ENCODE measurements around the gene MORN2.

The MORN2 gene

GRCh38 chr2:38871432-38871831 is 4.3 kb upstream of the MORN2 start:
- H3K36me3 Mint-ChIP-seq, result peaks cover 35% of the 10 kb centered on the region

DNA sequence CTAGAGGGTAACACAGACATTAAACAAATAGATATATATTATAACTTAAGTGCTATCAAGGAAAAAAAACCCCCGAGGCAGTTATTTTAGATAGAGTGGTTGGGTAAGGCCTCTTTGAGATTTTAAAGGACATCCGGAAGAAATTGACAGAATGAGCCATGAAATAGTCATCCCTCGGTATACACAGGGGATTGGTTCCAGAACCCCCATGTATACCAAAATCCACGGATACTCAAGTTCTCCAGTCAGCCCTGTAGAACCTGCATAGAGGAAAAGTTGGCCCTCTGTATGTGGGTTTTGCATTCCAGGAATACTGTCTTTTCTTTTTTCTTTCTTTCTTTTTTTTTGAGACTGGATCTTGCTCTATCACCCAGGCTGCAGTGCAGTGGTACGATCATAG is 2.0 kb upstream of the MORN2 start:
- peaks cover 19% of the 10 kb centered on the region for H3K9me3 Mint-ChIP-seq
- H3K4me1 Mint-ChIP-seq, result peaks cover 20% of the 10 kb centered on the region
- no peaks in the 10 kb centered on the region for H3K27me3 Mint-ChIP-seq
- H3K36me3 Mint-ChIP-seq, result peaks cover 28% of the 10 kb centered on the region
- H3K4me3 Mint-ChIP-seq, result no peak overlapping the region
- ATAC-seq (ENCODE audit: low read depth) (no peak), DNase-seq (ENCODE audit: low spot score in 2 of 2) (no peak)
- no peak overlapping the region for H3K27ac Mint-ChIP-seq

More at GRCh38 chr2:38871432-38871831, 4.3 kb upstream of the MORN2 start:
- H3K27ac Mint-ChIP-seq, result no peak overlapping the region
- H3K4me3 Mint-ChIP-seq, result no peak overlapping the region
- ATAC-seq (ENCODE audit: low read depth), result no peak
- DNase-seq (ENCODE audit: low spot score in 2 of 2), result no peak
- peaks cover 19% of the 10 kb centered on the region for H3K9me3 Mint-ChIP-seq
- H3K27me3 Mint-ChIP-seq, result no peaks in the 10 kb centered on the region
- H3K4me1 Mint-ChIP-seq, result peaks cover 20% of the 10 kb centered on the region

GRCh38 chr2:38875227-38875575 is 575 bp upstream of the MORN2 start:
- no peak for ATAC-seq (ENCODE audit: low read depth)
- H3K4me3 Mint-ChIP-seq, result peak overlapping the region; percentile 94
- H3K9me3 Mint-ChIP-seq, result peaks cover 11% of the 10 kb centered on the region
- H3K4me1 Mint-ChIP-seq, result peaks cover 15% of the 10 kb centered on the region
- peaks cover 18% of the 10 kb centered on the region for H3K36me3 Mint-ChIP-seq
- H3K27ac Mint-ChIP-seq, result peak overlapping the region; percentile 93
- no peaks in the 10 kb centered on the region for H3K27me3 Mint-ChIP-seq
- DNase-seq (ENCODE audit: low spot score in 2 of 2), result no peak

GRCh38 chr2:38876407-38876806 is 631 bp downstream of the MORN2 start:
- Mint-ChIP-seq H3K4me1 (peaks cover 15% of the 10 kb centered on the region), H3K27me3 (no peaks in the 10 kb centered on the region), H3K27ac (peak overlapping the region; percentile 93), H3K36me3 (peaks cover 14% of the 10 kb centered on the region), H3K9me3 (peaks cover 8% of the 10 kb centered on the region), H3K4me3 (peak overlapping the region; percentile 94)
- DNase-seq (ENCODE audit: low spot score in 2 of 2), result no peak
- no peak for ATAC-seq (ENCODE audit: low read depth)

GRCh38 chr2:38886063-38886462 is 10.3 kb downstream of the MORN2 start:
- no peak for ATAC-seq (ENCODE audit: low read depth)
- no peak overlapping the region for H3K4me3 Mint-ChIP-seq
- H3K27ac Mint-ChIP-seq, result no peak overlapping the region

DNA sequence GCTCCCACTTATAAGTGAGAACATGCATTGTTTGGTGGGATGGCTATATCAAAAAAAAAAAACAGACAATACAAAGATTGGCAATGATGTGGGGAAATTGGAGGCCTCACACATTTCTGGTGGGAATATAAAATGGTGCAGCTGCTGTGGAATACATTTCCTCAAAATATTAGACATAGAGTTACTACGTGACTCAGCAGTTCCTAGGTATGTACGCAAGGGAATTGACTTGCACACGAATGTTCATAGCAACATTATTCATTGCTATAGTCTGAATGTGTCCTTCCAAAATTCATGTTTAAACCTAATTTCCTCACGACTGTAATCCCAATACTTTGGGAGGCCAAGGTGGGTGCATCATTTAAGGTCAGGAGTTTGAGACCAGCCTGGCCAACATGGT is 11.6 kb downstream of the MORN2 start:
- ATAC-seq (ENCODE audit: low read depth) (no peak), DNase-seq (ENCODE audit: low spot score in 2 of 2) (no peak)
- H3K9me3 Mint-ChIP-seq, result no peaks in the 10 kb centered on the region
- no peaks in the 10 kb centered on the region for H3K36me3 Mint-ChIP-seq
- no peaks in the 10 kb centered on the region for H3K27me3 Mint-ChIP-seq
- H3K4me3 Mint-ChIP-seq, result no peak overlapping the region
- no peaks in the 10 kb centered on the region for H3K4me1 Mint-ChIP-seq
- no peak overlapping the region for H3K27ac Mint-ChIP-seq

More at GRCh38 chr2:38886063-38886462, 10.3 kb downstream of the MORN2 start:
- no peaks in the 10 kb centered on the region for H3K36me3 Mint-ChIP-seq
- H3K4me1 Mint-ChIP-seq, result no peaks in the 10 kb centered on the region
- H3K9me3 Mint-ChIP-seq, result no peaks in the 10 kb centered on the region
- DNase-seq (ENCODE audit: low spot score in 2 of 2), result no peak
- H3K27me3 Mint-ChIP-seq, result no peaks in the 10 kb centered on the region

GRCh38 chr2:38887902-38888554 is 12.3 kb downstream of the MORN2 start:
- Mint-ChIP-seq H3K27ac (no peak overlapping the region), H3K27me3 (no peaks in the 10 kb centered on the region), H3K4me1 (no peaks in the 10 kb centered on the region), H3K4me3 (no peak overlapping the region), H3K36me3 (no peaks in the 10 kb centered on the region), H3K9me3 (no peaks in the 10 kb centered on the region)
- ATAC-seq (ENCODE audit: low read depth), result no peak
- DNase-seq (ENCODE audit: low spot score in 2 of 2), result no peak

- Mint-ChIP-seq H3K4me1 (no peaks in the 10 kb centered on the region), H3K36me3 (no peaks in the 10 kb centered on the region), H3K9me3 (no peaks in the 10 kb centered on the region), H3K27ac (no peak overlapping the region), H3K27me3 (no peaks in the 10 kb centered on the region), H3K4me3 (no peak overlapping the region)
- ATAC-seq (ENCODE audit: low read depth), result no peak
- DNase-seq (ENCODE audit: low spot score in 2 of 2), result no peak
Observed at GRCh38 chr2:38889045-38889444, 13.3 kb downstream of the MORN2 start.

DNA sequence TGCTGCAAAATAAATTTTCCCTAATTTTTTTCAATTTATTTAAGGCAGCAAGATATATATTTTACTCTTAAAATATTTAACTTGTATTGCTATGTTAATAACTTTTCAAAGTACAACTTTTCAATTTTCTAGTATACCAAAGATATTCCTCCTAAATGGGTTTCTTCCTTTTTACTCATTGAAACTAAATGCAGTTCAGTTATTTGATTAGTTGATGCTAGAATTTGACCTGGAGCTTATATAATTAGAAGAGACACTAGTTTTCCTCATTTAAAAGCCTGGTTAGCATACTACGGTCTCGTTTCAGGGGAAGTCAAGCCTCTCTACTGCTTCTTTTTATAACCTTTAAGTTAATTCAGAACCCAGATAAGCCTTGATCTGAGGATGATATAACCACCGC is 13.8 kb downstream of the MORN2 start, which contains the start of gene ARHGEF33:
Gene ARHGEF33 (plus strand): TSS at position 301 of the 400 bp plus-strand sequence. CDS start 29,573 bp downstream, outside the sequence.
- Mint-ChIP-seq H3K9me3 (no peaks in the 10 kb centered on the region), H3K27ac (no peak within 1 kb of the TSS), H3K4me1 (no peaks in the 10 kb centered on the region), H3K27me3 (no peaks in the 10 kb centered on the region), H3K36me3 (no peaks in the 10 kb centered on the region), H3K4me3 (no peak within 1 kb of the TSS)
- DNase-seq (ENCODE audit: low spot score in 2 of 2), result no peak
- ATAC-seq (ENCODE audit: low read depth), result no peak

GRCh38 chr2:38892819-38893218 is 17.0 kb downstream of the MORN2 start:
- no peak overlapping the region for H3K27ac Mint-ChIP-seq
- no peak overlapping the region for H3K4me3 Mint-ChIP-seq
- ATAC-seq (ENCODE audit: low read depth) (no peak), DNase-seq (ENCODE audit: low spot score in 2 of 2) (no peak)
- H3K9me3 Mint-ChIP-seq, result no peaks in the 10 kb centered on the region
- H3K27me3 Mint-ChIP-seq, result peaks cover 3% of the 10 kb centered on the region
- no peaks in the 10 kb centered on the region for H3K4me1 Mint-ChIP-seq
- H3K36me3 Mint-ChIP-seq, result no peaks in the 10 kb centered on the region

DNA sequence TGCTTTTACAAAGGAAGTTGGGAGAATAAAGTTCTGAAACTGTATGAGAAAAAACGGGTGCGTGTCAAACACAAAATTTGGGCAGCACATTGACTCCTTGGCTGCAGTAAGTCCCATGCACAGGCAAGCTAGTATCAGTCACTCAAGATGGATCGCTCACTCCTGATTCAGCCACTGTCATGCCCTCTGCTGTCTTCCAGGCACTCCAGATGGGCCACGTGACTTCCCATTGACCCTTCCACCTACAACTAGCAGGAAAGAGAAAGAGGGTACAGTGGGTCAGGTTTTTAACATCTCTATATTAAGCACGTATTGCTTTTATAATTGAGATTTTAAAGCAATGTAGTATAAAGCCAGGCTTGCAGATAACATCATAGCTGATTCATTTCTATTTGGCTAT is 22.5 kb downstream of the MORN2 start:
- H3K4me3 Mint-ChIP-seq, result no peak overlapping the region
- H3K9me3 Mint-ChIP-seq, result no peaks in the 10 kb centered on the region
- ATAC-seq (ENCODE audit: low read depth) (no peak), DNase-seq (ENCODE audit: low spot score in 2 of 2) (no peak)
- H3K27ac Mint-ChIP-seq, result no peak overlapping the region
- peaks cover 4% of the 10 kb centered on the region for H3K27me3 Mint-ChIP-seq
- no peaks in the 10 kb centered on the region for H3K36me3 Mint-ChIP-seq
- no peaks in the 10 kb centered on the region for H3K4me1 Mint-ChIP-seq

- DNase-seq (ENCODE audit: low spot score in 2 of 2) (no peak), ATAC-seq (ENCODE audit: low read depth) (no peak)
- Mint-ChIP-seq H3K36me3 (no peaks in the 10 kb centered on the region), H3K27me3 (peaks cover 4% of the 10 kb centered on the region), H3K4me3 (no peak overlapping the region), H3K4me1 (no peaks in the 10 kb centered on the region), H3K27ac (no peak overlapping the region), H3K9me3 (no peaks in the 10 kb centered on the region)
Observed at GRCh38 chr2:38900726-38901125, 24.9 kb downstream of the MORN2 start.

GRCh38 chr2:38905251-38905650 is 29.5 kb downstream of the MORN2 start:
- no peaks in the 10 kb centered on the region for H3K9me3 Mint-ChIP-seq
- H3K4me3 Mint-ChIP-seq, result no peak overlapping the region
- no peaks in the 10 kb centered on the region for H3K4me1 Mint-ChIP-seq
- no peak overlapping the region for H3K27ac Mint-ChIP-seq
- no peak for DNase-seq (ENCODE audit: low spot score in 2 of 2)
- no peaks in the 10 kb centered on the region for H3K36me3 Mint-ChIP-seq
- no peaks in the 10 kb centered on the region for H3K27me3 Mint-ChIP-seq
- no peak for ATAC-seq (ENCODE audit: low read depth)

GRCh38 chr2:38907242-38907641 is 31.5 kb downstream of the MORN2 start:
- Mint-ChIP-seq H3K27ac (no peak overlapping the region), H3K9me3 (no peaks in the 10 kb centered on the region), H3K27me3 (no peaks in the 10 kb centered on the region), H3K4me3 (no peak overlapping the region), H3K36me3 (no peaks in the 10 kb centered on the region), H3K4me1 (no peaks in the 10 kb centered on the region)
- ATAC-seq (ENCODE audit: low read depth), result no peak
- DNase-seq (ENCODE audit: low spot score in 2 of 2), result no peak

Measured in memory B cell (primary cell).